ENCODE measurements around the gene PLIN3. TPM values are rescaled to one million over a fixed set of nuclear protein-coding genes. Genes with fewer than 3 reads are reported as not detected.

Gene PLIN3
- total RNA-seq, 3 donors from 2014 or later (not counting 1 experiment from before 2014, with no cell fraction given): 26.6 to 28.7 (median 28.3) TPM

DNA sequence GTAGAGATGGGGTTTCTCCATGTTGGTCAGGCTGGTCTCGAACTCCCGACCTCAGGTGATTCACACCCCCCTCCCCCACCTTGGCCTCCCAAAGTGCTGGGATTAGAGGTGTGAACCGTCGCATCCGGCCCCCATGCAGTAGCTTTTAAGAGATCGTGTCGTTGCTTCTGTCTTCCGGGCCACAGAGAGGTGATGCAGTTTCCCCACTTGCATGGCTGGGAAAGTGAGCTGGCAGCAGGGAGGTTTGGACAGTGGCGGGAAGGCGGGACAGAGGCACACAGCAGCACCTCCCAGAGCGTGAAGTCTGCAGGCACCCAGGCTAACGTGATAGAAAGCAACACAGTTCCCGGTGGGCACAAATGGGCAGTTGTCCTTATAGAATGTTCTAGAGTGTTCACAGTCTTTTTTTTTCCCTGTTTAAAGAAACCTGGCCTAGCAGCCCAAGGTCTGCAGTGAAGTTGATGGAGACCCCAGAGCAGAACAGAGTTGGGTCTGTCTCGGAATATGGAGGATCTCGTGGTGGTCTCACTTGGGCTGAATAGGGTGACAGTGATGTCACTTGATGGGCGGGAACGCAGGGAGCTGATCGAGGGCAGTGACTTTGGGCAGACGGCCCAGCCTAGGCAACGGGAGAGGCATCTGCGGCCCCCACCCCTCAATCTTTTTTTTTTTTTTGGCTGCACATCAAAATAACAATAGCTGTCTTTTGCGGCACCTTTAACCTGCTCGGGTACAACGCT lies 46.7 kb upstream of the PLIN3 start:
- no peak for ATAC-seq
- WGBS (ENCODE audit: insufficient coverage): 54% methylated on average over 24 of the region's 24 CpGs
- H3K27me3 ChIP-seq (ENCODE audit: control insufficient read depth, insufficient read depth, low read length): no peaks in the 10 kb centered on the region
- H3K36me3 ChIP-seq (ENCODE audit: control insufficient read depth, insufficient read depth, low read length): no peaks in the 10 kb centered on the region
- Mint-ChIP-seq H3K4me3 (peak overlapping the region; percentile 100), H3K36me3 (no peaks in the 10 kb centered on the region), H3K27ac (peak overlapping the region; percentile 97 to 98), H3K9me3 (no peaks in the 10 kb centered on the region), H3K4me1 (peaks cover 59 to 63% of the 10 kb centered on the region in 2 donors), H3K27me3 (ENCODE audit: low read depth in 2 of 2) (no peaks in the 10 kb centered on the region)
- DNase-seq: peak in 1 of 2 donors; percentile 73
- H3K4me1 ChIP-seq (ENCODE audit: control insufficient read depth, insufficient read depth, low read length): peaks cover 70% of the 10 kb centered on the region
- peak overlapping the region; percentile 78 for H3K27ac ChIP-seq (ENCODE audit: low read length)
- H3K4me3 ChIP-seq (ENCODE audit: low read length): peak overlapping the region; percentile 59
- TF ChIP-seq, protein P1, sequence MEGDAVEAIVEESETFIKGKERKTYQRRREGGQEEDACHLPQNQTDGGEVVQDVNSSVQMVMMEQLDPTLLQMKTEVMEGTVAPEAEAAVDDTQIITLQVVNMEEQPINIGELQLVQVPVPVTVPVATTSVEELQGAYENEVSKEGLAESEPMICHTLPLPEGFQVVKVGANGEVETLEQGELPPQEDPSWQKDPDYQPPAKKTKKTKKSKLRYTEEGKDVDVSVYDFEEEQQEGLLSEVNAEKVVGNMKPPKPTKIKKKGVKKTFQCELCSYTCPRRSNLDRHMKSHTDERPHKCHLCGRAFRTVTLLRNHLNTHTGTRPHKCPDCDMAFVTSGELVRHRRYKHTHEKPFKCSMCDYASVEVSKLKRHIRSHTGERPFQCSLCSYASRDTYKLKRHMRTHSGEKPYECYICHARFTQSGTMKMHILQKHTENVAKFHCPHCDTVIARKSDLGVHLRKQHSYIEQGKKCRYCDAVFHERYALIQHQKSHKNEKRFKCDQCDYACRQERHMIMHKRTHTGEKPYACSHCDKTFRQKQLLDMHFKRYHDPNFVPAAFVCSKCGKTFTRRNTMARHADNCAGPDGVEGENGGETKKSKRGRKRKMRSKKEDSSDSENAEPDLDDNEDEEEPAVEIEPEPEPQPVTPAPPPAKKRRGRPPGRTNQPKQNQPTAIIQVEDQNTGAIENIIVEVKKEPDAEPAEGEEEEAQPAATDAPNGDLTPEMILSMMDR (IDR thresholded peaks at IDR 0.05): no peak
- H3K9me3 ChIP-seq (ENCODE audit: control insufficient read depth, insufficient read depth, low read length): no peaks in the 10 kb centered on the region
- intact Hi-C loops (cut with micrococcal nuclease): loop anchor here (2.0 kb wide), 1 partner anchor 55 kb away; the partner anchor contains the start of gene KDM4B

DNA sequence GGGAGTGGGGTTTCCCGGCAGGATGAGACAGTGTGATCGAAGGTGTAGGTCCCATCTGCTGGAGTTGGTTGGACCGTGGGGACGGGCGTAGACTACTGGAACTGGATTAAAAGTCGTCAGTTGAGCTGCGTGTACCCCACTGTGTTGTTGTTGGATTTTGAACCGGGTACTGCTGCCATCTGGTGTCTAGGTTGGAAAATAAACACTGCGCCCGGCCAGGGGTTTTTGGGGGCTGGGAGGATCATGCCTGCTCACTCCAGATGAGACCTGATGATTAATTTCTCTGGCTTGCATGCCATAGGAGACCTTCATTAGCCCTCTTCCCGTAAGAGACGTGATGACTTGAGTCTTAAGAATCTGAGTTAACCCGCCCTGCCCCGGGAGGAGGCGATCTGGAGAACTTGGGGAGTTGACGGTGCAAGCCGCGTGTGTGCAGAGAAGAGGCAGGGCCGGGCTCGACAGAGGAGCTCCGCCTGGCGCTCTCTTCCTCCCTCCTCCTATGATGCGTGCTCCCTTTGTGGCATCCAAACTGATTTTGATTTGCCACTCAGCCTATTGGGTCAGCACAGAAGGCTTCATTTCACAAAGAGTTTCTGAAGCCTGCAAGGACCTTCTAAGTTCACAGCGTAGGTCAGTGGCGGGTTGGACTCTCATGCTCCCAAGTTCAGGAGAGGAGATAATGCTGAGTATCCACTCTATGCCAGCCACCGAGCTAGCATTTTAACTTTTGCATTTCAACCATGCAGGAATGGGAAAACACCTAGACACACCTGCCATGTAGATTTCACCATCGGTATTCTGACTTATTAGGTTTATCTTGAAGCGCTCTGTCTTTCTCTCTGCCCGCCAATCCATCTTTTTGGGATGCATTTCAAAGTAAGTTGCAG lies 44.6 kb upstream of the PLIN3 start:
- Mint-ChIP-seq H3K4me1 (peaks cover 69 to 74% of the 10 kb centered on the region in 2 donors), H3K27me3 (ENCODE audit: low read depth in 2 of 2) (no peaks in the 10 kb centered on the region), H3K27ac (peak overlapping the region; percentile 97 to 98), H3K9me3 (no peaks in the 10 kb centered on the region), H3K4me3 (peak overlapping the region; percentile 88), H3K36me3 (no peaks in the 10 kb centered on the region)
- no peaks in the 10 kb centered on the region for H3K27me3 ChIP-seq (ENCODE audit: control insufficient read depth, insufficient read depth, low read length)
- intact Hi-C loops (cut with micrococcal nuclease): loop anchor here (1.0 to 2.0 kb wide), 2 partner anchors 40 to 101 kb away; no protein-coding TSS in a partner anchor
- H3K4me3 ChIP-seq (ENCODE audit: low read length): no peak overlapping the region
- H3K36me3 ChIP-seq (ENCODE audit: control insufficient read depth, insufficient read depth, low read length): no peaks in the 10 kb centered on the region
- peaks cover 74% of the 10 kb centered on the region for H3K4me1 ChIP-seq (ENCODE audit: control insufficient read depth, insufficient read depth, low read length)
- WGBS (ENCODE audit: insufficient coverage): 32% methylated on average over 29 of the region's 29 CpGs
- TF ChIP-seq, protein P1 (IDR thresholded peaks at IDR 0.05): peak; percentile 56
- no peaks in the 10 kb centered on the region for H3K9me3 ChIP-seq (ENCODE audit: control insufficient read depth, insufficient read depth, low read length)
- peak in 2 of 3 donors; percentile 10 to 11 for ATAC-seq
- peak; percentile 40 to 86 for DNase-seq
- peak overlapping the region; percentile 31 for H3K27ac ChIP-seq (ENCODE audit: low read length)

DNA sequence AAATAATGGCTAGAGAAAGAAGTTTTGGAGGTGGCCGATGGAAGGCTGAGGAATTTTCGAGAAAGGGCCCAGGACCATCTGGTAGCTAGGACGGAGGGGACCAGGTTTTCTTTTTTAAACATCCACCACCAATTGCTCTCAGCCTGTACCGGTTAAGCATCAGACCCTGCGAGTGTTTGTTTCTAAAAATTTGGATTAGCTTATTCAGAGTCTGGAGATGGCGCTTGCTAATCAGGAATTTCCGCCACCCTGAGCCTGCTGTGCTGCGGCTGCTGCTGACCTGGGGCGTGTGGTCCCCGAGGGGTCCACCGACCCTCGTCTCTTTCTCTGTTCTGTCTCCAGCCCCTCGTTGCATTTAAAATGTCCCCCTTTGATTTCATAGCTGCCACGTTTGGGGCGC lies 43.8 kb upstream of the PLIN3 start:
- no peak for DNase-seq
- H3K36me3 ChIP-seq (ENCODE audit: control insufficient read depth, insufficient read depth, low read length): no peaks in the 10 kb centered on the region
- Mint-ChIP-seq H3K9me3 (no peaks in the 10 kb centered on the region), H3K4me3 (peak overlapping the region; percentile 88), H3K4me1 (peaks cover 64 to 71% of the 10 kb centered on the region in 2 donors), H3K27ac (peak overlapping the region; percentile 97 to 98), H3K27me3 (ENCODE audit: low read depth in 2 of 2) (no peaks in the 10 kb centered on the region), H3K36me3 (no peaks in the 10 kb centered on the region)
- H3K4me1 ChIP-seq (ENCODE audit: control insufficient read depth, insufficient read depth, low read length): peaks cover 68% of the 10 kb centered on the region
- H3K9me3 ChIP-seq (ENCODE audit: control insufficient read depth, insufficient read depth, low read length): no peaks in the 10 kb centered on the region
- TF ChIP-seq, protein P1 (IDR thresholded peaks at IDR 0.05): no peak
- no peak overlapping the region for H3K4me3 ChIP-seq (ENCODE audit: low read length)
- no peaks in the 10 kb centered on the region for H3K27me3 ChIP-seq (ENCODE audit: control insufficient read depth, insufficient read depth, low read length)
- no peak for ATAC-seq
- intact Hi-C loops (cut with micrococcal nuclease): loop anchor here (1.0 to 2.0 kb wide), 2 partner anchors 39 to 101 kb away; no protein-coding TSS in a partner anchor
- 37% methylated on average over 13 of the region's 15 CpGs for WGBS (ENCODE audit: insufficient coverage)
- H3K27ac ChIP-seq (ENCODE audit: low read length): peak overlapping the region; percentile 31

All from natural killer cell (primary cell).